Ascending aorta (tissue), 2 donors: ENCODE results near the gene CCDC33. TPM values are rescaled to one million over a fixed set of nuclear protein-coding genes. Genes with fewer than 3 reads are reported as not detected.

Experiments
- DNase-seq, 2 donors: peaks; one replicate each; pipeline ENCODE4 v3.0.0-alpha.2; 2019; ENCODE audit warnings: low spot score in 2 of 2
- H3K27ac ChIP-seq, 2 donors: fragments of 200-600 bp; sonication (generic); one replicate each; pipeline ENCODE4 v1.5.1; 2016 to 2017; ENCODE audit warnings: mild to moderate bottlenecking in 1 of 2
- H3K27me3 ChIP-seq: fragments of 200-600 bp; sonication (generic); one replicate; pipeline ENCODE4 v1.5.1; 2017
- H3K36me3 ChIP-seq, 2 donors: fragments of 200-600 bp; sonication (generic); one replicate each; pipeline ENCODE4 v1.5.1; 2016
- H3K4me1 ChIP-seq, 2 donors: fragments of 200-600 bp; sonication (generic); one replicate each; pipeline ENCODE4 v1.5.1; 2016 to 2017; ENCODE audit warnings: mild to moderate bottlenecking in 1 of 2
- H3K4me3 ChIP-seq, 2 donors: fragments of 200-600 bp; sonication (generic); one replicate each; pipeline ENCODE4 v1.5.1; 2016 to 2017; ENCODE audit warnings: mild to moderate bottlenecking in 1 of 2
- H3K9me3 ChIP-seq, 2 donors: fragments of 200-600 bp; sonication (generic); one replicate each; pipeline ENCODE4 v1.5.1; 2016
- CTCF ChIP-seq, 3 experiments: fragments of 200-600 bp in 2 of 3; fragments of 450-650 bp in 1 of 3; sonication (generic) in 2 of 3; IDR thresholded peaks; one replicate each; pipeline ENCODE4 v1.5.1; 2016 to 2019; ENCODE audit warnings: antibody characterized with exemption in 3 of 3, mild to moderate bottlenecking in 1 of 3, moderate library complexity in 1 of 3
- intact Hi-C: fragments of 100-400 bp; cut with DNase I; formaldehyde crosslinking; loops from one replicate; pipeline ENCODE4 v1.15.1; 2023
- total RNA-seq: library from RNA; depleted of rRNA; stranded (reverse); fragments of >200 nt; gene quantifications from one replicate; pipeline ENCODE4 v1.1.0, GENCODE V29; 2016

CCDC33 gene
- total RNA-seq, result not detected

DNA sequence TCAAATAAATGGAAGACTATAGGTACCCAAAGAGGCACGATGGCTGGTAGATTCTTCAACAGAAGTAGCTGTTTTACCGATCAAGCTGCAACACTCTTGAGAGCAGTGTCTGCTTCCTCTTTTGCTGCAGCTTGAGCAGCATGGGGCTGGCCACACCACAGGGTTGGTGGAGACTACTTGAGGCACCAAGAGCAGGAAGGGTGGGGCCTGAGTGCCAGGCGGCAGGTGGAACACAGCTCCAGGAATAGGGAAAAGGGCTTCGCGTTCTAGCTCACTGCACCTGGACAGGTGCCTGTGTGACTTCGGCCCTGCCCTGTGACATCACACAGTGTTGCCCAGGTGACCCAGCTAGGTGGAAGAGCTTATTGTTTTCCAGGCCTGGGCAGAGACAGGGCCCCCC, at the start of gene CCDC33:
CCDC33 (plus strand) TSS at position 365 of the 400 bp plus-strand sequence. CDS start 394 bp downstream, outside the sequence.
- Histone ChIP-seq H3K4me1 (peaks cover 17 to 18% of the 10 kb centered on the region in 2 donors), H3K36me3 (no peaks in the 10 kb centered on the region), H3K27me3 (no peaks in the 10 kb centered on the region), H3K27ac (no peak within 1 kb of the TSS), H3K9me3 (no peaks in the 10 kb centered on the region), H3K4me3 (no peak within 1 kb of the TSS)
- intact Hi-C loops, result no loop called here
- no peak for TF ChIP-seq CTCF (IDR thresholded peaks at IDR 0.05)
- DNase-seq, result no peak

GRCh38 chr15:74188216-74188615, 47.9 kb upstream of the CCDC33 start:
- H3K4me1 ChIP-seq, result no peaks in the 10 kb centered on the region
- no peak for DNase-seq
- H3K36me3 ChIP-seq, result no peaks in the 10 kb centered on the region
- no peaks in the 10 kb centered on the region for H3K27me3 ChIP-seq
- H3K9me3 ChIP-seq, result no peaks in the 10 kb centered on the region
- TF ChIP-seq CTCF (IDR thresholded peaks at IDR 0.05), result no peak
- no peak overlapping the region for H3K27ac ChIP-seq
- H3K4me3 ChIP-seq, result no peak overlapping the region
- intact Hi-C loops, result no loop called here

GRCh38 chr15:74191798-74192197, 44.3 kb upstream of the CCDC33 start:
- no peaks in the 10 kb centered on the region for H3K27me3 ChIP-seq
- no peaks in the 10 kb centered on the region for H3K9me3 ChIP-seq
- no peak overlapping the region for H3K4me3 ChIP-seq
- H3K4me1 ChIP-seq, result peaks cover 0 to 3% of the 10 kb centered on the region in 2 donors
- no peak overlapping the region for H3K27ac ChIP-seq
- no peak for DNase-seq
- intact Hi-C loops, result no loop called here
- H3K36me3 ChIP-seq, result no peaks in the 10 kb centered on the region
- TF ChIP-seq CTCF (IDR thresholded peaks at IDR 0.05), result no peak

GRCh38 chr15:74192751-74193150, 43.4 kb upstream of the CCDC33 start:
- H3K4me1 ChIP-seq, result peaks cover 0 to 3% of the 10 kb centered on the region in 2 donors
- no peaks in the 10 kb centered on the region for H3K27me3 ChIP-seq
- H3K9me3 ChIP-seq, result no peaks in the 10 kb centered on the region
- no peak for TF ChIP-seq CTCF (IDR thresholded peaks at IDR 0.05)
- DNase-seq, result no peak
- H3K4me3 ChIP-seq, result no peak overlapping the region
- no peaks in the 10 kb centered on the region for H3K36me3 ChIP-seq
- intact Hi-C loops, result no loop called here
- no peak overlapping the region for H3K27ac ChIP-seq

DNA sequence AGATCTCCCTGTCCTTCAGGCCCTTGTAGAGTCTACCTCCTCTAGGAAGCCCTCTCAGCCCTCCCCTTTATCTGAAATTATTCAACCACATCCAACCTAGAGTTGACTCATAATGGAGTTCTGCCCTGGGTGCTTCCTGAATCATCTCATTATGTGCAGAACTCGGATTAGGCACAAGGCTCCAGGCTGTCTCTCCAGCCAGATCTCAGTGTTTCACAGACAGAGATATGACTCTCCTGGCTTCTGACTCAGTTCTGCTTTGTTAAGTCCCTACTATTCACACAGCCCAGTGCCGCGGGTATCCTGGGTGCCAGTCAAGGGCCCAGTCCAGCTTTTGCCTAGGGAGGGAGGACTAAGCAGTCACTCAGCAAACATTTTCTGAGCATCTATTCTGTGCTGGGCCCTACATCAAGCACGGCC, 42.8 kb upstream of the CCDC33 start:
- Histone ChIP-seq H3K9me3 (no peaks in the 10 kb centered on the region), H3K4me1 (peaks cover 0 to 3% of the 10 kb centered on the region in 2 donors), H3K27me3 (no peaks in the 10 kb centered on the region), H3K4me3 (no peak overlapping the region), H3K36me3 (no peaks in the 10 kb centered on the region), H3K27ac (no peak overlapping the region)
- intact Hi-C loops, result no loop called here
- DNase-seq, result no peak
- no peak for TF ChIP-seq CTCF (IDR thresholded peaks at IDR 0.05)

- no peak for TF ChIP-seq CTCF (IDR thresholded peaks at IDR 0.05)
- intact Hi-C loops, result no loop called here
- Histone ChIP-seq H3K27ac (no peak overlapping the region), H3K4me1 (peaks cover 0 to 3% of the 10 kb centered on the region in 2 donors), H3K36me3 (no peaks in the 10 kb centered on the region), H3K27me3 (no peaks in the 10 kb centered on the region), H3K9me3 (no peaks in the 10 kb centered on the region), H3K4me3 (no peak overlapping the region)
- DNase-seq, result no peak
Measured at GRCh38 chr15:74193905-74194304, 42.2 kb upstream of the CCDC33 start.
